PC-3 (cell line): ENCODE data around the gene KLF13. TPM values are rescaled to one million over a fixed set of nuclear protein-coding genes. Genes with fewer than 3 reads are reported as not detected.

ENCODE experiments used
- ATAC-seq: fragments of 200-7000 bp; cut with Tn5 transposase; 2 replicates; pipeline ENCODE4 v1.9.1; 2020; ENCODE audit warnings: mild to moderate bottlenecking, moderate library complexity
- BruUV-seq: library from RNA; stranded (reverse); fragments of 400-500 nt; replicated peaks from 2 replicates; lab custom pipeline; 2021; lab: Mats Ljungman, UMichigan
- CTCF ChIA-PET: fragments of 300-600 bp; sonication (Branson Sonifier 250); formaldehyde crosslinking; loops from one replicate; lab custom pipeline; 2022; ENCODE audit warnings: antibody characterized with exemption; lab: Charles Lee
- POLR2A ChIA-PET: fragments of 300-600 bp; sonication (Branson Sonifier 250); formaldehyde crosslinking; loops from one replicate; lab custom pipeline; 2022; ENCODE audit warnings: antibody characterized with exemption; ENCODE audit not compliant: unreplicated experiment; lab: Charles Lee
- DNase-seq: peaks from one replicate; pipeline ENCODE4 v3.0.0-alpha.2; 2015
- H2AFZ ChIP-seq: fragments of 300-600 bp; sonication (generic); 2 replicates; pipeline ENCODE4 v1.6.0; 2016; ENCODE audit warnings: antibody characterized with exemption, low read length
- H3F3A ChIP-seq: fragments of 300-600 bp; sonication (generic); one replicate; pipeline ENCODE4 v1.6.0; 2017; ENCODE audit warnings: antibody characterized with exemption, low read length, control low read depth, mild to moderate bottlenecking; ENCODE audit not compliant: unreplicated experiment
- H3K27ac ChIP-seq: fragments of 300-600 bp; sonication (generic); 2 replicates; pipeline ENCODE4 v1.5.1; 2016; ENCODE audit warnings: mild to moderate bottlenecking, low read length
- H3K27me3 ChIP-seq: fragments of 300-600 bp; sonication (generic); 2 replicates; pipeline ENCODE4 v1.6.1; 2016; ENCODE audit warnings: low read length, mixed read lengths
- H3K36me3 ChIP-seq: fragments of 300-600 bp; sonication (generic); 2 replicates; pipeline ENCODE4 v1.6.1; 2016; ENCODE audit warnings: low read depth, mixed run types, low read length, mixed read lengths
- H3K4me1 ChIP-seq: fragments of 300-600 bp; sonication (generic); 2 replicates; pipeline ENCODE4 v1.5.1; 2016; ENCODE audit warnings: low read length; ENCODE audit not compliant: insufficient read depth
- H3K4me2 ChIP-seq: fragments of 300-600 bp; sonication (generic); 2 replicates; pipeline ENCODE4 v1.6.0; 2016; ENCODE audit warnings: low read length
- H3K4me3 ChIP-seq: fragments of 300-600 bp; sonication (generic); 2 replicates; pipeline ENCODE4 v1.5.1; 2016; ENCODE audit warnings: mild to moderate bottlenecking, low read length, mixed read lengths
- H3K79me2 ChIP-seq: fragments of 300-600 bp; sonication (generic); 2 replicates; pipeline ENCODE4 v1.6.1; 2017; ENCODE audit warnings: low read length, mixed read lengths
- H3K9ac ChIP-seq: fragments of 300-600 bp; sonication (generic); 2 replicates; pipeline ENCODE4 v1.6.0; 2016; ENCODE audit warnings: mild to moderate bottlenecking, low read length
- H3K9me2 ChIP-seq: fragments of 300-600 bp; sonication (generic); replicated peaks from 2 replicates; pipeline ENCODE4 v1.6.1; 2016; ENCODE audit warnings: mixed run types, low read length, mixed read lengths
- H3K9me3 ChIP-seq: fragments of 300-600 bp; sonication (generic); 2 replicates; pipeline ENCODE4 v1.6.1; 2016; ENCODE audit warnings: low read length, mixed read lengths
- H4K20me1 ChIP-seq: fragments of 300-600 bp; sonication (generic); 2 replicates; pipeline ENCODE4 v1.6.1; 2016; ENCODE audit warnings: low read length, mixed read lengths
- CTCF ChIP-seq: fragments of 300-600 bp; sonication (generic); conservative IDR thresholded peaks from 2 replicates; pipeline ENCODE4 v1.5.1; 2017; ENCODE audit warnings: antibody characterized with exemption, low read depth, mild to moderate bottlenecking, low read length
- EZH2 ChIP-seq: fragments of 300-600 bp; sonication (generic); IDR thresholded peaks from one replicate; pipeline ENCODE4 v1.6.1; 2017; ENCODE audit warnings: antibody characterized with exemption, mild to moderate bottlenecking, low read length; ENCODE audit not compliant: unreplicated experiment
- EZH2phosphoT487 ChIP-seq: fragments of 300-600 bp; sonication (generic); IDR thresholded peaks from 2 replicates; pipeline ENCODE4 v1.6.1; 2018; ENCODE audit warnings: mild to moderate bottlenecking, antibody characterized with exemption, low read length, borderline replicate concordance
- intact Hi-C: fragments of 100-400 bp; cut with micrococcal nuclease; formaldehyde crosslinking; loops from 2 replicates; pipeline ENCODE4 v1.9.0; 2023
- total RNA-seq: library from RNA; depleted of rRNA; stranded (reverse); fragments of >200 nt; gene quantifications from 2 replicates; pipeline ENCODE4 v1.2.3, GENCODE V29; 2014

Gene KLF13
- total RNA-seq, 1 experiment from 2014 or later = 11.4 TPM

GRCh38 chr15:31391687-31392671, 65.3 kb downstream of the KLF13 start:
- Histone ChIP-seq H3K27ac (no peak overlapping the region), H3K9ac (no peak overlapping the region), H3K9me2 (no peaks in the 10 kb centered on the region), H3K36me3 (no peaks in the 10 kb centered on the region), H3K79me2 (no peaks in the 10 kb centered on the region), H3K9me3 (no peaks in the 10 kb centered on the region), H3F3A (no peaks in the 10 kb centered on the region), H3K4me2 (peak overlapping the region; percentile 87), H2AFZ (peak overlapping the region; percentile 83), H3K4me3 (peak overlapping the region; percentile 68), H4K20me1 (0 out of 2 replicates have a peak, but pooled peaks cover 2% of the 10 kb centered on the region), H3K27me3 (peaks cover 3% of the 10 kb centered on the region; the same call in 1 of the 2 replicates), H3K4me1 (peaks cover 23% of the 10 kb centered on the region)
- CTCF ChIA-PET = no interaction called here
- peak; percentile 25 for DNase-seq
- TF ChIP-seq CTCF (no peak), EZH2phosphoT487 (no peak), EZH2 (no peak)
- ATAC-seq = peak; percentile 28
- intact Hi-C loops = no loop called here
- POLR2A ChIA-PET = interaction anchor here (0.5 kb wide), 1 partner anchor 175 kb away, joined by 5 read pairs; no protein-coding TSS in a partner anchor
- no TSS peak for BruUV-seq

- Histone ChIP-seq H3K27ac (no peak overlapping the region), H3K9ac (no peak overlapping the region), H4K20me1 (no peaks in the 10 kb centered on the region), H3F3A (no peaks in the 10 kb centered on the region), H3K9me3 (no peaks in the 10 kb centered on the region), H3K79me2 (no peaks in the 10 kb centered on the region), H3K9me2 (no peaks in the 10 kb centered on the region), H3K4me2 (no peak overlapping the region), H3K4me1 (peaks cover 22% of the 10 kb centered on the region), H3K27me3 (peaks cover 3% of the 10 kb centered on the region; the same call in 1 of the 2 replicates), H3K36me3 (no peaks in the 10 kb centered on the region), H3K4me3 (no peak overlapping the region), H2AFZ (no peak overlapping the region)
- TF ChIP-seq CTCF = no peak
- ATAC-seq (no peak), DNase-seq (no peak)
- CTCF ChIA-PET = no interaction called here
- BruUV-seq = no TSS peak
- POLR2A ChIA-PET = interaction anchor here (0.5 kb wide), 1 partner anchor 176 kb away, joined by 5 read pairs; no protein-coding TSS in a partner anchor
- intact Hi-C loops = no loop called here
Measured at GRCh38 chr15:31392761-31393401, 66.2 kb downstream of the KLF13 start.
